A549 treated with RU486 at 1 μM for 4 hours (cell line): ENCODE data around the gene S100A11. TPM values are rescaled to one million over a fixed set of nuclear protein-coding genes. Genes with fewer than 3 reads are reported as not detected.

Source experiments
- total RNA-seq: library from RNA; stranded (reverse); fragments of 200-300 nt; extraction: Qiagen RNA extraction; gene quantifications from 5 replicates; pipeline ENCODE4 v1.2.3, GENCODE V29; 2022; ENCODE audit warnings: low read depth

S100A11 gene
- 1,713 to 1,961 TPM (median 1,862 TPM) in 5 replicates for total RNA-seq

GRCh38 chr1:152036267-152037216 is at the start of gene S100A11:
TSS of gene S100A11 (minus strand) at chr1:152037004. CDS start at chr1:152036915, 89 bp downstream.

DNA sequence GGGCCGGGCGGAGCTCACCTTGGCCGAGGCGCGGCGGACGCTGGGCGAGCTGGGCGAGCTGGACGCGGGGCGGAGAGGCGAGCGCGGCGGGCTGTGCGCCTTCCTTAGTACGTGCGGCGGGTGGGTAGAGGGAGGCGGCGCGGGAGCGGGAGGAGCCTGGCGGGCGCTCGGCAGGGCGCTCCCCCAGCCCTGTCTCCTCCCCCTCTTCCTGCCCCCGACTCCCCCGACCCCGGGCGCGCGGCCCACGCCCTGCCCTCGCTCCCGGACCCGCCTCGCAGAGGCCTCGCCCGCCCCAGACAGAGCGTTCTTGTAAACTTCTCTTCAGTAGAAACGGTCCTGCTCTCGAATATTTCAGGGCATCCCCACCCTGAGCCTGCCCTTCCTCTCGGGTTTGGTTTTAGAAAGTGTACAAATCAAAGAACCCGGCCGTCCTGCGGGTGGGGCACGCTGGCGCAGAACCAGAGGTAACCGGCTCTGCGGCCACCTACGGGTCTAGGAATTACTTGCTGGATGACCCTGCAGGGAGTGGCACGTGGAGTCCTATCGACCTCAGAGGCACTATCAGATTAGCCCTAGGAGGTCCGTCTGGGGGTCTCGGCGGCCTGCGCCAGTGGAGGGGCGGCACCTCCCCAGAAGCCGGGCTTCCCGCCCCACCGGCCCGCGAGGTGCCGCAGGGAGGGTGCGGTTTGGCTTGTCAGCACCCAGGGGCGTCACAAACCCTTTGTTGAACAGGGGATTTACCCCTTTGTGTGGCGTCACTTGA is 42.9 kb downstream of the S100A11 start, which contains the start of gene S100A10:
Gene S100A10, minus strand, starts transcription at position 126 of the 763 bp plus-strand sequence. CDS start 7,629 bp downstream, outside the sequence.

Other genes starting within 250 kb of the S100A11 start
- 5.4 to 6.3 TPM (median 6.2 TPM) in 5 replicates for gene TDRKH, start 246.5 kb downstream of the S100A11 start, total RNA-seq
- not detected in 5 replicates for gene LINGO4, start 231.6 kb downstream of the S100A11 start, total RNA-seq
- not detected in 5 replicates for gene RORC, start 205.2 kb downstream of the S100A11 start, total RNA-seq
- gene C2CD4D, start 197.2 kb downstream of the S100A11 start, total RNA-seq = not detected in 5 replicates
- not detected in 5 replicates for gene THEM5, start 183.3 kb downstream of the S100A11 start, total RNA-seq
- gene THEM4, start 127.5 kb downstream of the S100A11 start, total RNA-seq = 12.1 to 15.5 TPM (median 14.1 TPM) in 5 replicates
- gene S100A10, start 43.1 kb downstream of the S100A11 start, total RNA-seq = 1,857 to 2,427 TPM (median 2,095 TPM) in 5 replicates
- not detected in 5 replicates for gene TCHHL1, start 52.1 kb upstream of the S100A11 start, total RNA-seq
- gene TCHH, start 78.4 kb upstream of the S100A11 start, total RNA-seq = 0.14 to 0.33 TPM (median 0.22 TPM) in 5 replicates
- not detected in 5 replicates for gene RPTN, start 122.2 kb upstream of the S100A11 start, total RNA-seq
- not detected in 5 replicates for gene HRNR, start 187.2 kb upstream of the S100A11 start, total RNA-seq